Transverse colon (tissue), 4 donors: ENCODE results near the gene EIF3A. TPM values are rescaled to one million over a fixed set of nuclear protein-coding genes. Genes with fewer than 3 reads are reported as not detected.

Source experiments
- DNase-seq: peaks from one replicate; pipeline ENCODE4 v3.0.0-alpha.2; 2019
- H3K27ac ChIP-seq, 4 donors: fragments of 200-600 bp; sonication (generic); 2 replicates each; pipeline ENCODE4 v1.5.1; 2016 to 2018; ENCODE audit warnings: inconsistent platforms in 4 of 4
- H3K27me3 ChIP-seq: fragments of 200-600 bp; sonication (generic); 2 replicates; pipeline ENCODE4 v1.5.1; 2017; ENCODE audit warnings: inconsistent platforms
- H3K36me3 ChIP-seq, 4 donors: fragments of 200-600 bp; sonication (generic); 2 replicates each; pipeline ENCODE4 v1.5.1; 2017 to 2019; ENCODE audit warnings: inconsistent platforms in 4 of 4
- H3K4me1 ChIP-seq, 4 donors: fragments of 200-600 bp; sonication (generic); 2 replicates each; pipeline ENCODE4 v1.5.1; 2017 to 2020; ENCODE audit warnings: inconsistent platforms in 4 of 4
- H3K4me3 ChIP-seq, 4 donors: fragments of 200-600 bp; sonication (generic); 1 replicate in 1 of 4; 2 replicates in 3 of 4; pipeline versions ENCODE4 v1.5.1 to v1.6.1; 2017 to 2019; ENCODE audit warnings: inconsistent platforms in 4 of 4
- H3K9me3 ChIP-seq, 2 donors: fragments of 200-600 bp; sonication (generic); 2 replicates each; pipeline ENCODE4 v1.5.1; 2017 to 2019; ENCODE audit warnings: inconsistent platforms in 2 of 2
- EP300 ChIP-seq: sonication (generic); formaldehyde crosslinking; IDR thresholded peaks from one replicate; pipeline ENCODE4 v1.6.1; 2017; ENCODE audit warnings: antibody characterized with exemption, low read depth
- POLR2A ChIP-seq: fragments of 450-650 bp; IDR thresholded peaks from one replicate; pipeline ENCODE4 v1.6.1; 2016; ENCODE audit warnings: antibody characterized with exemption, mild to moderate bottlenecking, moderate library complexity
- POLR2AphosphoS5 ChIP-seq, 3 donors: sonication (generic); formaldehyde crosslinking; IDR thresholded peaks; one replicate each; pipeline ENCODE4 v1.6.1; 2016; ENCODE audit warnings: antibody characterized with exemption in 3 of 3
- WGBS, 2 donors: methylation state at CpG; one replicate each; pipeline ENCODE4 v1.1.5; 2018; ENCODE audit warnings: low coverage in 1 of 2; 5-methylcytosine and 5-hydroxymethylcytosine counted together
- in situ Hi-C, 4 donors: fragments of 200-750 bp; cut with MboI; loops; one replicate each; pipeline versions ENCODE4 v1.15.0 to v1.15.1; 2017; ENCODE audit warnings: low sequenced_read_pairs in 3 of 4, low pct_ligation_motif_present in 1 of 4, low pct_unique_long_range_greater_than_20kb in 1 of 4
- intact Hi-C: fragments of 100-400 bp; cut with DNase I; formaldehyde crosslinking; loops from one replicate; pipeline ENCODE4 v1.15.1; 2023; ENCODE audit warnings: low total_unique reads
- total RNA-seq, 4 donors: library from RNA; depleted of rRNA; stranded (reverse); fragments of >200 nt; gene quantifications; one replicate each; pipeline ENCODE4 v1.1.0, GENCODE V29; 2016
- TF ChIP-seq, protein P1 (sequence below), 5 experiments: fragments of 200-600 bp in 3 of 5; fragments of 450-650 bp in 2 of 5; sonication (generic) in 3 of 5; IDR thresholded peaks; 1 replicate in 2 of 5; 2 replicates in 3 of 5; pipeline ENCODE4 v1.5.1; 2016 to 2017; ENCODE audit warnings: antibody characterized with exemption in 5 of 5, inconsistent platforms in 3 of 5, mild to moderate bottlenecking in 2 of 5, moderate library complexity in 1 of 5

Gene EIF3A
- total RNA-seq, 4 donors from 2014 or later, result 68.1 to 119 (median 99.6) TPM

DNA sequence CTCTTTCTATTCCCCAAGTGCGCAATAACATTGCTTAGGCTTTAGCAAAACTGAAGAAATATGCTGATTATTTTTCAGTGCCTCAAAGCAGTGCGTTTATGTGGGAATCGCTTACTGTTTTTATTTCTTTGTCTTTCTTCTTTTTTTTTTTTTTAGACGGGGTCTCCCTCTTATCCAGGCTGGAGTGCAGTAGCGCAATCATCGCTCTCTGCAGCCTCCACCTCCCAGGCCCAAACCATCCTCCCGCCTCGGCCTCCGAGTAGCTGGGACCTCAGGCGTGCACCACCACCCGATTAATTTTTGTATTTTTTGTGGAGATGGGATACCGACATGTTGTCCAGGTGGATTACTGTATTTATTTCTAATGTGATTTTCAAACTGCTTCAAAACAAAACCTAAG lies 24.5 kb upstream of the EIF3A start:
- Histone ChIP-seq H3K27ac (peak overlapping the region in 2 of 4 donors; percentile 92 to 95), H3K36me3 (peaks cover 0 to 22% (median 11%) of the 10 kb centered on the region in 4 donors), H3K27me3 (no peaks in the 10 kb centered on the region), H3K4me1 (peaks cover 10 to 30% (median 18%) of the 10 kb centered on the region in 4 donors), H3K4me3 (peak overlapping the region in 2 of 4 donors; percentile 96), H3K9me3 (no peaks in the 10 kb centered on the region)
- intact Hi-C loops, result no loop called here
- TF ChIP-seq, protein P1, sequence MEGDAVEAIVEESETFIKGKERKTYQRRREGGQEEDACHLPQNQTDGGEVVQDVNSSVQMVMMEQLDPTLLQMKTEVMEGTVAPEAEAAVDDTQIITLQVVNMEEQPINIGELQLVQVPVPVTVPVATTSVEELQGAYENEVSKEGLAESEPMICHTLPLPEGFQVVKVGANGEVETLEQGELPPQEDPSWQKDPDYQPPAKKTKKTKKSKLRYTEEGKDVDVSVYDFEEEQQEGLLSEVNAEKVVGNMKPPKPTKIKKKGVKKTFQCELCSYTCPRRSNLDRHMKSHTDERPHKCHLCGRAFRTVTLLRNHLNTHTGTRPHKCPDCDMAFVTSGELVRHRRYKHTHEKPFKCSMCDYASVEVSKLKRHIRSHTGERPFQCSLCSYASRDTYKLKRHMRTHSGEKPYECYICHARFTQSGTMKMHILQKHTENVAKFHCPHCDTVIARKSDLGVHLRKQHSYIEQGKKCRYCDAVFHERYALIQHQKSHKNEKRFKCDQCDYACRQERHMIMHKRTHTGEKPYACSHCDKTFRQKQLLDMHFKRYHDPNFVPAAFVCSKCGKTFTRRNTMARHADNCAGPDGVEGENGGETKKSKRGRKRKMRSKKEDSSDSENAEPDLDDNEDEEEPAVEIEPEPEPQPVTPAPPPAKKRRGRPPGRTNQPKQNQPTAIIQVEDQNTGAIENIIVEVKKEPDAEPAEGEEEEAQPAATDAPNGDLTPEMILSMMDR (IDR thresholded peaks at IDR 0.05), result no peak
- TF ChIP-seq POLR2AphosphoS5 (IDR thresholded peaks at IDR 0.05) (no peak), EP300 (no peak), POLR2A (no peak)
- WGBS, 2 donors, result 88 to 93% methylated on average over 11 to 12 of the region's 12 CpGs
- no peak for DNase-seq
- in situ Hi-C loops, result no loop called here

DNA sequence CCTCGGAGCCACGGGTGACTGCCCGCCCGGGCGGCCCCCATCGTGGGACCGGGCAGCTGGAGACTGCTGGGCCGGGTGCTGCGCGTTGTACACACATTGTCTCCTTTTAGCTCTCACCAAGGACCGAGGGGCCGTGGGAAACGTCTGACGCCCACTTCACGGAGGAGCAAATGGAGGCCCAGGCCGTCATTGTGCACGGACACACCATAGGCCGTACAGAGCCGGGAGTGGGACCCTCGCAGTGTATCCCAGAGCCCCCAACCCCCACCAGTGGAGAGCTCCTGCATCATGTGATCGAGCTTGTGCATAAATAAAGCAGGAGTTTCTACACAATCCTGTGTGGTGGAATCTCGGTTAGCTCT lies 24.0 kb upstream of the EIF3A start:
- TF ChIP-seq EP300 (no peak), POLR2A (no peak), POLR2AphosphoS5 (IDR thresholded peaks at IDR 0.05) (no peak)
- TF ChIP-seq, protein P1 (IDR thresholded peaks at IDR 0.05), result no peak
- peaks cover 10 to 31% (median 19%) of the 10 kb centered on the region in 4 donors for H3K4me1 ChIP-seq
- no peaks in the 10 kb centered on the region for H3K9me3 ChIP-seq
- in situ Hi-C loops (no loop called here), intact Hi-C loops (no loop called here)
- no peaks in the 10 kb centered on the region for H3K27me3 ChIP-seq
- H3K4me3 ChIP-seq, result peak overlapping the region; percentile 62 to 100 (median 96)
- peak overlapping the region; percentile 92 to 95 (median 94) for H3K27ac ChIP-seq
- peak; percentile 24 for DNase-seq
- peaks cover 0 to 19% (median 8%) of the 10 kb centered on the region in 4 donors for H3K36me3 ChIP-seq
- WGBS, 2 donors, result 3% methylated on average over 6 of the region's 22 CpGs; no CpG with 5 or more reads in 1 of the 2 donors

DNA sequence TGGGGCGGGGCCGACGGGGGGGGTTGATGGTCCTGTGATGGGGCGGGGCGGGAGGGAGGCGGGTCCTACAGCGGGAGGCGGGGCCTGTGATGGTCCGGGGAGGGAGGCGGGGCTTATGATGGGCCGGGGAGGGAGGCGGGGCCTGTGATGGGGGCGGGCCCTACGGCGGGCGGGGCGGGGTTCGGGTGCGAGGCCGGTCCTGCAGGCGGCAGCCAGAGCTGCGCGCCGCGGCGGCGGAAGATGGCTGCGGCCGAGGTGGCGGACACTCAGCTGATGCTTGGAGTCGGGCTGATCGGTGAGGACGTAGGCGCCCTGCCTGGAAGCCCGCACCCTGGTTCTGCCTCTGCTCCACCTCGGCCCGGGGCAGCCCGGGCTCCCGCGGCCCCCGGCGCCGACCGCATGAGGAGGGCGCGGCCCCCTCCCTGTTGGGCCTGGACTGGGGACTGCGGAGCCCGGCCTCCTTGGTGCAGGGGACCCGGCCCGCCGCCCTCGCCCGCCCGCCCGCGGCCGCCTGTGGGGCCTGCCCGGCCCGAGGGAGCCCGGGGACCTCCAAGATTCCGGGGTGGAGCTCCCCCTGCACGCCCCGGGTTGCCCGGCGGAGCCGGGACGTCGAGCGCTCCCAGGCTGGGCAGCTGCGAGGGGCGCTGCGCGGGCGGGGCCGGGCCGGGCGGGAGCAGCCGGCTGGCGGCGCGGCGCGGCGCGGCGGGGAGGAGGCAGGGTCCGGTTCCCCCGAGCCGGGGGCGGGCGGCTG lies 23.5 kb upstream of the EIF3A start, which contains the start of gene DENND10:
TSS of gene DENND10 (plus strand) at position 211 of the 751 bp plus-strand sequence. CDS start at position 241, 30 bp downstream.
- H3K27ac ChIP-seq, result peak within 1 kb of the TSS; percentile 92 to 95 (median 94)
- intact Hi-C loops, result no loop called here
- DNase-seq, result peak; percentile 87
- H3K9me3 ChIP-seq, result no peaks in the 10 kb centered on the region
- H3K27me3 ChIP-seq, result no peaks in the 10 kb centered on the region
- H3K4me1 ChIP-seq, result peaks cover 10 to 31% (median 19%) of the 10 kb centered on the region in 4 donors
- in situ Hi-C loops, result no loop called here
- peak within 1 kb of the TSS; percentile 96 to 100 (median 96) for H3K4me3 ChIP-seq
- peaks cover 0 to 14% (median 5%) of the 10 kb centered on the region in 4 donors for H3K36me3 ChIP-seq
- TF ChIP-seq EP300, result no peak
- TF ChIP-seq, protein P1 (IDR thresholded peaks at IDR 0.05), result peak in 1 of 5 experiments; percentile 25
- peak; percentile 88 for TF ChIP-seq POLR2A
- peak; percentile 91 to 95 (median 94) for TF ChIP-seq POLR2AphosphoS5 (IDR thresholded peaks at IDR 0.05)
- WGBS, 2 donors, result 2% methylated on average over 37 of the region's 91 CpGs; no CpG with 5 or more reads in 1 of the 2 donors

DNA sequence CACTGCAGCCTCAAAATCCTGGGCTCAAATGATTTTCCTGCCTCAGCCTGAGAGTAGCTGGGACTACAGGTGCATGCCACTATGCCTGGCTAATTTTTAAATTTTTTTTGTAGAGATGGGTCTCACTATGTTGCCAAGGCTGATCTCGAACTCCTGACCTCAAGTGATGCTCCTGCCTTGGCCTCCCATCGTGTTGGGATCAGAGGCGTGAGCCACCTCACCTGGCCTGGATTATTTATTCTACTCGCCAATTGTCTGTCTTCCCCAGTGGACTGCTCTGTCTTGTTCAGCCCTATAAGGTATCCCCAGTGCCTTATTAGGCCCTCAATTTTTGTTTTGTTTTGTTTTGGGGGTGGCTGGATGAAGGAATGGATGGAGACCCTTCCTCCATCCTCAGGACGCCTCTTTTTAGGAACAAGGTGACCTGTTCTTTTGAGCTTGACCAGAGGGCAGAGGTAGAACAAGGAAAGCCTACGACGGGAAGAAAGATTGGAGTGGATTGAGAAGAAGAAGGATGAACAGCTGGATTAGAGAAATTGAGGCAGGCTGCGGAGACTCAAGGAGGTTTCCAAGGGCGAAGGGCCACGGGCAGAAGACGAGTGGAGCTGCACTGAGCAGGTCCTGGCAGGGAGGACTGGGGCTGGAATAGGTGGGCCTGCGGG lies 22.8 kb upstream of the EIF3A start:
- in situ Hi-C loops (no loop called here), intact Hi-C loops (no loop called here)
- no peaks in the 10 kb centered on the region for H3K27me3 ChIP-seq
- H3K36me3 ChIP-seq, result peaks cover 0 to 7% (median 2%) of the 10 kb centered on the region in 4 donors
- peak overlapping the region; percentile 92 to 95 (median 94) for H3K27ac ChIP-seq
- no peaks in the 10 kb centered on the region for H3K9me3 ChIP-seq
- 57 to 58% methylated on average over 8 to 12 of the region's 12 CpGs for WGBS, 2 donors
- peaks cover 10 to 31% (median 19%) of the 10 kb centered on the region in 4 donors for H3K4me1 ChIP-seq
- no peak for DNase-seq
- TF ChIP-seq EP300 (no peak), POLR2A (no peak), POLR2AphosphoS5 (IDR thresholded peaks at IDR 0.05) (no peak)
- TF ChIP-seq, protein P1 (IDR thresholded peaks at IDR 0.05), result no peak
- H3K4me3 ChIP-seq, result peak overlapping the region in 1 of 4 donors; percentile 96
